OCI-LY7 (cell line): ENCODE results near the gene MRPL20.

ENCODE experiments used
- CTCF ChIP-seq: fragments of 200-600 bp; sonication (generic); conservative IDR thresholded peaks from 2 replicates; pipeline ENCODE4 v1.5.1; 2014; ENCODE audit warnings: mild to moderate bottlenecking, antibody characterized with exemption, low read length, moderate library complexity, mixed read lengths
- EZH2phosphoT487 ChIP-seq: fragments of 200-600 bp; sonication (generic); IDR thresholded peaks from 2 replicates; pipeline ENCODE4 v1.6.1; 2018; ENCODE audit warnings: low read depth, borderline replicate concordance, mild to moderate bottlenecking, mixed run types, antibody characterized with exemption, low read length, moderate library complexity, mixed read lengths

GRCh38 chr1:1364266-1364665, 42.8 kb downstream of the MRPL20 start:
- TF ChIP-seq CTCF (no peak), EZH2phosphoT487 (no peak)
